Measurements from ENCODE around the gene PIP5K1B.

The PIP5K1B gene

DNA sequence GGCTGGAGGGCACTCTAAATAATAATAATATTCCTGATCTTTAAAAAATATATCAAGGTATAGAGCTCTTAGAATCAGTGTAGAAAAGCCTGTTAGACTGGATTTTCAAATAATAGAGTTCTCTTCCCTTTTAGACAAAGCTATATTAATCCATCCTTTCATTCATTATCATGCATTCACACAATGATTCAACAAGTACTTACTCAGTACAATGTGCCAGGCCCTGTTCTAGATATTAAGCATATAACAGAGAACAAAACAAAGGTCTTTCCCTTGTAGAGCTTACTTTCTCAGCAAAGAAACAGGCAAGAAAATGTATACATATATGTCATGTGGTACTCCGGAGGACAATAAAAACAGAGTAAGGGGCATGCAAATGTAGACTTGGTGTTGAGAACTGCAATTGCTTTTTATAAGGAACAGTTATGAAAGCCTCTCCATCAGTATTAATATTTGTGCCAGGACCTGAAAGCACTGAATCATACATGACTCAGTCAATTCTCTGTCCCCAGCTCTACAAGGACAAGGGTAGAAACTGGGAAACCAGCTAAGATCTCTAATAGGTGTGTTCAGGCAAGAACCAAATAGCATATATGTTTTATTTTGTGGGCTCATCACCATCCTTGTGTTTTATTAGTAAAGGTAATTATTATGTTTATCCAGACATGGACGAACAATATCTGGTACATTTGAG is 72.2 kb downstream of the PIP5K1B start:
- DNase-seq, result no peak

DNA sequence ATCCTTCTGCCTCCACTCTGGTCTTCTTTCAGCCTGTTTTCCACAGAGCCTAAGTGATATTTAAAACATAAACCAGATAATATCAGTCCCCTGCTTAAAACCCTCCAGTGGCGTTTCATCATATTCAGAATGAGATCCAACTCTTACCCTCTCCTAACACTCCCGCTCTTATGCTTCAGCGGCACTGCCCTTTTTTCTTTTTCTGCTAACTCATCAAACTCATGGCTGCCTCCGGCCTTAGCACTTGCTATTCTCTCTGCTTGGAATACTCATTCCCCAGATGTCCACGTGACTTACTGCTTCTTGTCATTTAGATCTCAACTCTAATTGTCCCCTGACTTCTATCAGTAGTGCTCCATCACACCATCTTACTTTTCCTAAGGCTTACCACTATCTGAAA is 73.6 kb downstream of the PIP5K1B start:
- DNase-seq, result no peak

DNA sequence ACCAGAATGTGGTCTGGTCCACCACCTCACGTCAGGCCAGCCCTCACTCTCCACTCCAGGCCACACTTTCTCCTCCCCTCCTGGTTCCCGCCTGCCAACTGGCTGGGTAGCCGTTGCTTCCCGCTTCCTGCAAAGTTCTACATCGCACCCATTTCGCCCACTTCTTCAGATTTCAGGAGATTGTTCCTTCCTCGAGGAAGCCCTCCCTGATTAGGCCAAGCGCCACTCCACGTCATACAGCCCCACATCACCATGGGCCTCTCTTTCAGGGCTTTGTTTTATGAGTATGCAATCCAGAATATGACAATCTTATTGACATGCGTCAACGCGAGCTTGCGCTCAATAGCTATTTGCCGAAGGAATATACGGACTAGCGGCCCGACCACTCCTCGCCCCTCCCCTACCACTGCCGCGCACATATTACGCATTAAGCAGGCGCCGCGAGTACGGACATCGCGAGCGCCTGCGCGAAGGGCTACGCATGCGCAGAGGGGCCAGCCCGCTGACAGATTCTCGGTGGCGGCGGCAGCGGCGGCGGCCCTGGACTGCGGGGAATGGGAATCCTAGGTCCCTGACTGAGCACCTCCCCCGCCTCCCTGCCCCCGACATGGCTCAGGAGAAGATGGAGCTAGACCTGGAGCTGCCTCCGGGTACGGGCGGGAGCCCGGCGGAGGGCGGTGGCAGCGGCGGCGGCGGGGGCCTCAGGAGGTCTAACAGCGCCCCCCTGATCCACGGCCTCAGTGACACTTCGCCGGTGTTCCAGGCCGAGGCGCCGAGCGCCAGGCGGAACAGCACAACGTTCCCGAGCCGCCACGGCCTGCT is 74.7 kb downstream of the PIP5K1B start:
- DNase-seq, result peak; percentile 88

DNA sequence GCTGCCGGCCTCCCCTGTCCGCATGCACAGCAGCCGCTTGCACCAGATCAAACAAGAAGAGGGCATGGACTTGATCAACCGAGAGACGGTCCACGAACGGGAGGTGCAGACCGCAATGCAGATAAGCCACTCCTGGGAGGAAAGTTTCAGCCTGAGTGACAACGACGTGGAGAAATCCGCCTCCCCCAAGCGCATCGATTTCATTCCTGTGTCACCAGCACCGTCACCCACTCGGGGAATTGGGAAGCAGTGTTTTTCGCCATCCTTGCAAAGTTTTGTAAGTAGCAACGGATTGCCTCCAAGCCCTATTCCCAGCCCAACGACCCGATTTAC is 75.3 kb downstream of the PIP5K1B start:
- no peak for DNase-seq

DNA sequence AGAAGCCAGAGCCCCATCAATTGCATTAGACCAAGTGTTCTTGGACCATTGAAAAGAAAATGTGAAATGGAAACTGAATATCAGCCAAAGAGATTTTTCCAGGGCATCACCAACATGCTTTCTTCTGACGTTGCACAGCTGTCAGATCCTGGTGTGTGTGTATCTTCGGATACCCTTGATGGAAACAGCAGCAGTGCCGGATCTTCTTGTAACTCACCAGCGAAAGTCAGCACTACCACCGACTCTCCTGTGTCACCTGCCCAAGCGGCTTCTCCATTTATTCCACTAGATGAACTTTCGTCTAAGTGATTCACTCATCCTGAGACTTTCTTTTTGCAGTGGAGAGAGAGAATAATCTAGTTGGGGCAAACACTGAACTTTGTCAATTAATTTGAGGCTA is 75.7 kb downstream of the PIP5K1B start:
- no peak for DNase-seq

DNA sequence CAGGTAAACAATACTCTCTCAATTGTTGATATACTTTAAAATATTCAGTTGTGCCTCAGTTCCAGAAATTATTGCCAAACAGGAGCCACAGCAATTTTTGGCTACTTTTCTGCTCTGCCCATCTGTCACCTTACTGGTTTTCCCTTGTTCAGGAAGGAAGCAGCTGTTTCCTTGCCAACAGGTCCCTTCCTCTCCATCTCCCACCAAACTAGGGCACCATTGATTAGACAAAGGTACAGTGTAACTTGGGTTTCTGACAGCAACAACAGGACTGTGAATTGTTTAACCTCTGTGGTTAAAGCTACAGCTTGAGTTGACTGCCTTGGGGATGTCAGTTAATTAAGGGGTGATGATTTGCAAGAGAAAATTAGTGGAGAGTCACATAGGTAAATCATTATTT is 76.9 kb downstream of the PIP5K1B start:
- no peak for DNase-seq

DNA sequence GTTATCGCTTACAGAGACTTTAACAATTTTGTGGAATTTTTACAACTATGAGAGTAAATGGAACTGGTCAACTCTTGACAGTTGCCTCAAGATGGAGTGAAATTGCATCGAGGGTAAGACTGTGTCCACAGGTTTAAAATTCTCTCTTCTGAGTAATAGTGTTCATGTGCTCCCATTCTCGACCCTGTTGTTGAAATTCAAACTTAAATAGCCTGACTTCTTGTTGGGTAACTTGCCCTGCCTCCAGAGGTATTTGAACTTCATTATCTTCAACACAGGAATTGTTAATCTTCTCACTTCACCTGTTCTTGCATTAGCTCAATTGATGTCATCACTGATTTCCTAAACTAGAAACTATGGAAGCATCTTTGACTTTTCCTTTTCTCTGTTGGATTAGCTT is 77.5 kb downstream of the PIP5K1B start:
- no peak for DNase-seq

DNA sequence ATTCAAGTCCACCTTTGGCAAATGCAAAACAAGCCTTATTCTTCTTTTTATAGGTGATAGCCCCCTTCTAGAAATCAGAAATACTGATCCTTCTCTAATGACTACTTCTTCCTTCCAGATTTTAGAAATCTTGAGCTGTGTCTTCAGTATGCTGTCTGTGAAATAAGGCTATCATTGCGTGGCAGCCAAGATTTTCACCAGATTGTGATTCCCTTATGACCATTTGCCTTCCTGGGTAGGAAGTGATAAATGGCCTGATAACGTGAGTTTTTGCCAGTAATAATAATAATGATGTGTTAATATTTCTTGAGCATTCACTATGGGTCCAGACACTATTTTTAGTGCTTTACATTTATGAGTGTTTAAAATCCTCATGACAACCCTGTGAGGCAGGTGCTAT is 80.9 kb downstream of the PIP5K1B start:
- DNase-seq, result no peak

DNA sequence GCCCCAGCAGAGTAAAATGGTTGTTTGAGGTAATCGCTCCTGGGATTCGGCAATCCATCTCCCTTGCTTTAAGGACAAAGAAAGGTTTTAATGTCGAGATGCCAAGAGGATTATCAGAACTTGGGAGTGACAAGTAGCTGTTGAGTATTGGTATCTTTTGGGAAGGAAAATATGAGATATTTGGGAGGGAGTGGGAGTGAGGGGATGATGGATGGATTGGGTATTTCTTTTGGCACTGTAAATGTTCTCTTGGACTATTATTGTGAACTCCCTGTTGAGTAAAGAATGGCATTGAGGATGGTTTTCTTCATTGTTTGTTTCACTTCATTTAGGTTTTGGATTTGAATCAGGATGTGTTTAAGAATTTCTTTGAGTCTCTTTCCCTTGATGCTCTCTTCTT is 86.1 kb downstream of the PIP5K1B start:
- DNase-seq, result no peak

DNA sequence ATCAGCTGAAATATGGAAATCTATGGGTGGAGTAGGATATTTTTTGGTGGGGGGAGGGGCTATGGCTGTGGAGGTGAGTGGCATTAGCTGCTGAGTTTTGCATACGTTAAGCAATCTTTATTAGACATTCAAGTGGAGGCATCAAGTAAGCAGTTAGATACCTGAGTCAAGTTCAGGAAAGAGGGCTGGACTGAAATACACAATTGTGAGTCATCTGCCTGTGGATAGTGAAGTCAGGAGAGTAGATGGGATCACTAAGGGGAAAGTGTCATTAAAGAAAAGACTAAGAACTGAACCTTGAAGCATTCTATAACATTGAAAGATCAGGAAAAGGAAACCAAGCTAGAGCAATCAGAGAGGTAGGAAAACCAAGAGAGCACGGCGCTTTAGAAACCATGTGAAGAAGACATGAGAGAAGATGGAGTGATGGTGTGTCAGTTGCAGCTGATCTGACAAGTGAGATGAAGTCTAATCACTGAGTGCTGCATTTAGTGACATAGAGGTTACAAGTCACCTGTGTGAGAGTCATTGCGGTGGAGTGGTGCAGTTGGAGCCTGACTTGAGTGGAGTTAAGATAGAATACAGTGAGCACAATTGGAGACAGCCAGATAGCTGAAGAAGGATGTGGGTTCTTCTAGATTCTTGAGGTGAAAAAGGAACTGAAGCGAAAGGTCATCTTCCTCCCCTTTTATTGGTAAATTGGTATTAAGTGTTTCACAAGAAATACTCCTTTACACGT is 88.7 kb downstream of the PIP5K1B start:
- DNase-seq, result no peak

DNA sequence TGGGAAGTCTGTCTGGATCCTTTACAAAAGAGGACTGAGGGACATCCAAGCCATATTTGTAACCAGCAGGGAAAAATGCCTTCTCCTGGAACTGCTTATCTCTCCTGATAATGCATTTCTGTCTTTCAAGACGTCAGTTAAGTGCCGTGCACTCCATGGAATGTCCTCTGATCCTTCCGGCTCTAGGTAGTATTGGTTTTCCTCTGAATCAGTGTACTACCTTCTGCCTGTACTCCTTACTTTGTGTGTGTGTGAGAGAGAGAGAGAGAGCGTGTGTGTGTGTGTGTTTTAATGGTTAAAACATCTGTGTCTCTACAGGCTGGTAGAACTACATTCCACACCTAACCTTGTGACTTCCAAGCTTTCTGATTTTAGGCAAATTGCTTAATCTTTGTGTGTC is 89.9 kb downstream of the PIP5K1B start:
- DNase-seq, result no peak

DNA sequence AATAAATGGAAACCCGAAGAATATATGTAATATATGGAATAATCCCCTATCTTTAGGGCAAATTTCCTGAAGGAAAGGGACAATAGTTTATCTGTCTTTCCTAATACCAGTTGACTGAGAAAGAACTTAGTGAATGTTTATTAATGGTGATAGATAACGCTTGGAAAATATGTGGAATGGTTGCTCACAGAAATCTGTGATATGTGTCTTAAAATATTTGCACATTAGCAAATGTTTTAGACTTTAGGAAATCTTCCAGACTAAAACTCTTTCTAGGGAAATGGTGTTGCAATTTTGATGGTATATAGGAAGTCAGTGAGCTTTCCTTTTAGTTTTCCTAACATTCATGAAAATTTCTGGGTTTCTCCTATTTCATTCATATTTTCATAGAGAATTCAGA is 90.4 kb downstream of the PIP5K1B start:
- no peak for DNase-seq

DNA sequence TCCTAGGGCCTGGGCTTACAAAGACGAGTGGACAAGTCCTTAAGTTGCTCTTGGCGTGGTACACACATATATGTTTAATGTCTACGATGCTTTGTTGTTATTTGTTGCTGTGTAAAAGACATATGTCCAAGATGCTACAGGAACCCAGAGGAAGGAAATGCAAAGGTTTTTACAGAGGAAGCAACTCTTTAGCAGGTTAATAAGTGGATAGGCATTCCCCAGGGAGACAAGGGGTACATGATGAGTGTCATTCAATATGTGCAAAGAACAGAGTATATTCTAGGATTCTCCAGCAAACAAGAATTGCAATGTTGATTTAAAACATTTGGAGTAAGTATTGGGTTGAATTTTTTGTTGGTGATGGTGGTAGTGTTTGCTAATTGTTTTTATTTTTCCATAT is 92.1 kb downstream of the PIP5K1B start:
- DNase-seq, result no peak

DNA sequence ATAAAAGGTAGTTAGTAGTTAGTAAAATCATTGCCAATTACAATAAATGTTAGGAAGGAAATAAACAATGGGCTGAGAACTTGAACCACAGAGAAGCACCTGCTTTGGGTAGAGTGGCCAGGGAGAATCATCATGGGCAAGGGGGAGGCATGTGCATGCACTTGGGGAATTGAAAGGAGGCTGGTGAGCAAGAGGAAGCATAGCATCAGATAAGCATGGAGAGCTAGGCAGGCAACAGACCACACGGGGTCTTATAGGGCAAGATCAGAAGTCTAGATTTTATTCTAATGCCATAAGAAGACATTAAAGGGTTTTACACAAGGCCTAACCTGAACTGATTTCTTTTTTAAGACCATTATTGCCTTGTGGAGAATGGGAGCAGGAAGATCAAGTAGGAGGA is 93.4 kb downstream of the PIP5K1B start:
- DNase-seq, result no peak

DNA sequence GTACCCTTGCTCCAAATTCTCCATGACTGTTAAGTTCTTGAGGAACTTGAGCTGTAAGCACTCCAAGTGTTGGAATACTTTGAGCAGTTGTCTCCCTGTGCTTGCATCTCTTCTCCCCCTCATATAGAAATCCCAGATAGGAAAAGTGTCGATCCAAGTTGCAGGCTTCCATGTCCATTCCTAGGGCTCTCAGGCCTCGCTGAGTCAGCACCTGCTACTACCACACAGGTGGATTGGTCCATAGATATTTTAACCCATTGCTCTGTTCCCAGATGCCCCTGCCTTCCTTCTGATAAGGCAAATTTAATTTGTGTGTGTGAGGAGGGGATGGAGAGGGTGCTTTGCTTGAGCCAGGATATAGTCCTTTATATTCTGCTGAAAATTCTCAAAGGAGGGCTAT is 95.8 kb downstream of the PIP5K1B start:
- DNase-seq, result no peak

DNA sequence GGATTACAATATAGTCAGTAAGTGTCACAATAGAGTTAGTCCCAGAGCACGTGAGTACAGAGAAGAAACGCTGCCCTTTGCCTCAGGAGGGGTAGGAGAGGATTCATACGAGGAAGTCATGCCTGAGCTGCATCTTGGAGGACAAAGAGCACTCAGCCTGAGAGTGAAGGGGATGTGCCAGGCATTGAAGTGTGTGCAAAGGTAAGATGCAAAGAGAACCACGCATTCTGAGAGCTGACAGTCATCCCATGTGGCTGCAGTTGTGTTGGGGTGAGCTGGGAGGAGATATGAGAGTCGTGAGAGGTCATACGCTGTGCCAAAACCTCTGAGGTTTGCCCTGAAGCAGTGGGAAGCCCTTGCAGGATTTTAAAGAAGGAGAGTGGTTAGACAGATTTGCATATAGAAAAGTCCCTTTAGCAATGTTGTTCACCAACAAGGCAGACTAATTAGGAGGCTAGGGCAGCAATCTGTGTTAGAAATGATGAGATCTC is 97.5 kb downstream of the PIP5K1B start:
- no peak for DNase-seq

DNA sequence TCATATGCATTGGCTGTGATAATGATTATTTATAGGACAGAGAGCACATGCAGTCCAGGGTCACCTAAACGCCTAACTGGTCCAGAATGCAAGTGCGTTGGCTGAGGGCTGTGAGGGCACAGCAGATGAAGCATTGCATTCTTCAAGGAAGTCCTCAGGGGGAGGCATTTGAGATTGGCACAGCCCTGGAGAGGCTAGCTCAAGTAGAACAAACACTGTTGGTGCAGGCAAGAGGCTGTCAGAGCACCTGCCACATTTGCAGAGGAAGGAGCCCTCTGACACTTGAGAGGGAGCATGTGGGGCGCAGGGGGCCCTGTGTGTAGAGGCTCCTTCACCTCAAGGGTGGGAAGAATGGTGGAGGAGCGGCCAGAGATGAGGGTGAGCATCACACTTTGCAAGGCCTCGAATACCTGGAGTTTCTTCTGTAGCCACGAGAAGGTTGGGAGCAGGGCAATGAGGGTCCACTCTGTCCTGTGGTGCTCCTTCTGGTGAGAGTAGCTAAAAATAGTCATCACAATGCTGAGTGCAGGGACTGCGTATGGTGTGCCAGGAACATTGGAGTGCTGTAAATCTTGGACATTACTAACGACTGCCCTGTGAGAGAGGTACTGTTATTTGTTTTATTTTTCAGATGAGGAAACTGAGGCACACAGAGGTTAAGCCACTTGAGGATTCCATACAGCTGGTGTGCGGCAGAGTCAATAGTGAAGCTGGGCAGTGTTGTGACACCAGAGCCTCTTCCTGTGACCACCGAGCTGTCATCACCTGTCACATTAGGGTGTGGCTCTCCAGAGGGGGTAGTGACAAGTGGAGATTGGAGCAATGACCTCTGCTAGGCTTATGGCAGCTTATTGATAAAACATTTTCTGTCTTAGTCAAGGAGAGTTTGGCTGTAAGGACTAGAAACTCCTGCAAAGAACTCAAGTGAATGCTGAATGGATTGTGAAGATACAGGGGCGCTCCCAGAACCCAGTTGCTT is 100.2 kb downstream of the PIP5K1B start:
- no peak for DNase-seq

DNA sequence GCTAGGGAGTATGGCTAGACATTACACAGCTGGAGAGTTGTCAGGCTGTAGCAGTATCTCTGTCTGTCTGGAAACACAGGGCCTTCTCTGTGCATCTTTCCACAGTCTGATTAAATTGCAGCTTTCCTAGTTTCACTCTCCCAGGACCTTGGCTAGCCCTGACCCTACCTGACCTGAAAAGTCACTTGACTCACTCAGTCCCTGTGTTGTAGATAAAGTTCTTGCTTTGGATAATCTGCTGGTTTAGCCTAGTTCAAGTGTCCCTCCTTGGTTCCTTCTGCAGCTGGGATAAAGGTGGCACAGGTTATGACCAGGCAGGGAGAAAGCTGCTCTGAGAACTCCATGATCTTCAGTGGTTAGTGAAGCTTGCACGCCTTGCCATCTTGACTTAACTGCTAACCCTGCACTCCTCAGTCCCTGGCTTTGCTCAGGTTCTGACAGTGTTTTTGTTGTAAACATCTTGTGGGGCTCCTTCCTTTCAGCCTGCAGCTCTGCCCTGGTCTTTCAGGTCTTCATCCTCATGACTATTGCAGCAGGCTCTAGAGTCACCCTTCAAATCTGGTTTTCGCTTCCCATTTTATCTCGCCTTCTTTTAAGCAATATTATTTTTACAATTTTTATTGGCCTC is 101.0 kb downstream of the PIP5K1B start:
- DNase-seq, result no peak

DNA sequence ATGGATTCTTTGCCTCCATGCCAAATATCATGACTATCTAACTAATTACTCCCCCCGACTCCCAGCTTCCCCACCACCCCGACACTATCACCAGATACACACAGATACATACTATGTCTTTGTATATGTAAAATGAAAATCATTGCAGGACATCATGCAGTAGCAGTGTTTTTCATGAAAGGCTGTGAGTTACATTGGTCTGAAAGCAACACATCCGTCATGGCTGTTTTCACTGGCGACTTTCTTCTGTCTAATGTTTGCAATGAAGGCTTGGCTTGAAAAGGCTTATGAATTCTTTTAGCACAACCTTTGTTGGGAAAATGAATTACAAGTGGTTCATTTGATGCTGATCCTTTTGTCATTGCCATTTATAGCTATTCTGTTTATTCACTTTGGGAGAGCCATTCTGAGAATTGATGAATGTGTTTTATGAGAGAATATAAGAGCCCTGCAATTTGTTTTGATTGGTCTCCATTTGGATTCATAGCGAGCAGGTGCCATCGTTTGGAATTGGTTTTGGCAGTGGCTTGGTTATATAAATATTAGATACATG is 103.4 kb downstream of the PIP5K1B start:
- DNase-seq, result no peak

DNA sequence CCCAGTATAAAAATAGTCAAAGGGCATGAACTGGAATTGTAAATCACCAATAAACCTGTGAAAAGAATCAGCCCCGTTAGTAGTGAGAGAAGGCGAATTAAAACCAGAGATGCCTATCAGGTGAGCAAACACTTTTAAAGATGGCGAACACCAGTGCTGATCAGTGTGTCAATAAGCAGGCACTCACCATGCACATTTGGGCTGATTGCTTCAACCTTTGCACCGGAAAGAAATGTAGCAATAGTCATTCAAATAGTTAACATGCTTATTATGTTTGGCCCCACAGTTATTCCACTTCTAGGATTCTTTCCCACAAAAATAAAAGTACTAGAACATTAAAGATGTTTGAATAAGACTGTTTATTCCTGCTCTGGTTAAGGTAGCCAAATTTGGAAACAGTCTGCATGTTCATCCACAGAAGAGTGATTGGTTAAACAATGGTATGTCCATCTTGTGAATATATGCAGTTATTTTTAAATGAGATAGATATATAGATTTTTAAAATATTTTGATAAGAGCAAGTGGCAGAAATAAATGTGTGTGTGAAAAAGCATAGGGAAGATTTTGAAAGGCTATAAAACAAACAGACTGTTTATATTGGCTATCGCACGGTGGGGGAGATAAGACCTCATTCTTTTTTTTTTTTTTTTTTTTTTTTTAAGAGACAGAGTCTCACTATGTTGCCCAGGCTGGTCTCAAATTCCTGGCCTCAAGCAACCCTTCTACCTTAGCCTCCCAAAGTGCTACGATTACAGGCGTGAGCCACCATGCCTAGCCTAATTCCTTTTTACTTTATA is 112.2 kb downstream of the PIP5K1B start:
- no peak for DNase-seq

DNA sequence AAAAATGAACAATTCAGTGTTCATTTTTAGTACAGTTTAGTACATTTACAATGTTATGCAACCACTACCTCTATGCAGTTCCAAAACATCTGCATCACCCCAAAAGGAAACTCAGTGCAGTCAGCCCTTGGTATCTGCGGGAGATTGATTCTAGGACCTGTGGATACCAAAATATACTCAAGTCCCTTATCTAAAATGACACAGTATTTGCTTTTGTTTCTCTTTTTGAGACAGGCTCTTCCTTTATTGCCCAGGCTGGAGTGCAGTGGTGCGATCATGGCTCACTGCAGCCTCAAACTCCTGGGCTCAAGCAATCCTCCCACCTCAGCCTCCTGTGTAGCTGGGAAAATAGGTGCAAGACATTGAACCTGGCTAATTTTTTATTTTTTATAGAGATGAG is 114.0 kb downstream of the PIP5K1B start:
- no peak for DNase-seq
